Renal cortical epithelial cell (primary cell): ENCODE results near the gene METRN. TPM values are rescaled to one million over a fixed set of nuclear protein-coding genes. Genes with fewer than 3 reads are reported as not detected.

Experiments used
- DNase-seq: peaks from one replicate; pipeline ENCODE4 v3.0.0-alpha.2; 2011; ENCODE audit warnings: low read depth
- total RNA-seq: library from RNA; depleted of rRNA; stranded (reverse); fragments of >200 nt; gene quantifications from 2 replicates; pipeline ENCODE4 v1.2.3, GENCODE V29; 2014

Gene METRN
- 65.8 and 74.7 TPM in 2 replicates for total RNA-seq

DNA sequence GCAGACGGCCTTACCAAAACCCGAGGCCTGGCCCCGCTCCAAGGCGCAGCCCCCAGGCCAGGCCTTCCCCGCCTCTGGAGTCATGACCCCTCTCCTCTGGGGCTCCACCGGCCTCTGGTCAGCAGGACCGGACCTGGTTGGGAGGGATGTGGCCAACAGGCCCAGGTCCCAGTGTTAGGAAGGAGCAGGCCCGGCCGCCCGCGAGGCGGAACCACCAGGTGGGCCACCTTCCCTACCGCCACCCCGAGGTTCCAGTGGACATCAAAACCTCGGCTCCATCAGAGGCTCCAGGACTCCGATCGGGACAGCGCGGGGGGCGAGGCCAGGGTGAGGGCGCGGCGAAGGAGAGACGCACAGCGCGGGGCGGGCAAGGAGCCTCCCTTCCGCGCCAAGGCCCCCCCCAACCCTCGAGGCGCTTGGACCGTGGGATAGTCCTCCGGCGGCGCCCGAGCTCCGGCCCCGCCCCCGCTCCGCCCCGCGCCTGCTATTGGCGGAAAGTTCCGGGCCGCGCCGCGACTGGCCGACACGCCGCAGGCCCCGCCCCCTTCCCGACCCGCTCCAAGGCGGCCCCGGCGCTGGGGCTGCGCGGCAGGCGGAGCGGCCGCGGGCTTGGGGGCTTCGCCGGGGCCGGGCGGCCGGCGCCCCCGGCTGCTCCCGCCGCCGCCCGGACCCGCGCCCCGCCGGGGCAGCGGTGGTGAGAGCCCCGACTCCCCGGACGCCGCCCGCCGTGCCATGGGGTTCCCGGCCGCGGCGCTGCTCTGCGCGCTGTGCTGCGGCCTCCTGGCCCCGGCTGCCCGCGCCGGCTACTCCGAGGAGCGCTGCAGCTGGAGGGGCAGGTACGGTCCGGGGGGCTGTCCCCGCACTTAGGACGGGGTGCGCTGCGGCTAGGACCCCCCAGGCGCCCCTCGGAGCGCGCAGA is at the start of gene METRN:
Gene METRN (plus strand): TSS at position 561 of the 919 bp plus-strand sequence. CDS start 172 bp downstream, at position 733.
- peak; percentile 30 for DNase-seq

- DNase-seq: no peak
These were observed 48.3 kb upstream of the METRN start for GRCh38 chr16:666572-666971.

- no peak for DNase-seq
These were observed 47.7 kb upstream of the METRN start for GRCh38 chr16:667113-667779.

DNA sequence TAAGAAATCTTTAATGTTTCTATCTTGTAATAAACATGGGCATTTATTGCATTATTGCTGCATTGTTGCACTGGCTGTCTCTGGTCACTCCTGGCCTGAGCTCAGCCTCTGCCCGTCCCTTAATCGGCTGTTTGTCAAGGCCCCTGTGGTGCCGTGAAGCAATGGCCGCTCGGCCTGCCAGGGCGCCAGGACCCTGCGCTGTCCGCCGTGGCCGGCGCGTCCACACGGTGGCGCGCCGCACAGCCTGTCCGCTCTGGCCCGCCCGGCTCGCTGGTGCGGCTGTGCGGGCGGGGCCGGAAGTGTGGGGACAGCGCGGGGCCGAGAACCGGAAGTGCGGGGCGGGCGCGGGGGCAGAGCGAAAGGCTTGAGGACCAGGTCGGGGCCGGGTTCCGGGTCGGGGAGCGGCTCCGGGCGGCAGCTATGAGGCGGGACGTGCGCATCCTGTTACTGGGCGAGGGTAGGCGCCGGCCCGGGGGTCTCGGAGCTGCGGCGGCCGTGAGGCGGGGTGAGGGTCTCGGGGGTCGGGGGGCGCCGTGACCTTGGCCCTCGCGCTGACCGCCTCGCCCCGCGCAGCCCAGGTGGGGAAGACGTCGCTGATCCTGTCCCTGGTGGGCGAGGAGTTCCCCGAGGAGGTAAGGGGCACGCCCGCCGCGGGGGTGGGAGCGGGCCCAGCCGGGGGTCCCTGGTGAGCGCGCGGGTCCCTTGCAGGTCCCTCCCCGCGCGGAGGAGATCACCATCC is 47.0 kb upstream of the METRN start, which contains the start of gene RHOT2:
Gene RHOT2 (plus strand): TSS at position 353 of the 739 bp plus-strand sequence. CDS start 68 bp downstream, at position 421.
- DNase-seq: peak; percentile 51

DNA sequence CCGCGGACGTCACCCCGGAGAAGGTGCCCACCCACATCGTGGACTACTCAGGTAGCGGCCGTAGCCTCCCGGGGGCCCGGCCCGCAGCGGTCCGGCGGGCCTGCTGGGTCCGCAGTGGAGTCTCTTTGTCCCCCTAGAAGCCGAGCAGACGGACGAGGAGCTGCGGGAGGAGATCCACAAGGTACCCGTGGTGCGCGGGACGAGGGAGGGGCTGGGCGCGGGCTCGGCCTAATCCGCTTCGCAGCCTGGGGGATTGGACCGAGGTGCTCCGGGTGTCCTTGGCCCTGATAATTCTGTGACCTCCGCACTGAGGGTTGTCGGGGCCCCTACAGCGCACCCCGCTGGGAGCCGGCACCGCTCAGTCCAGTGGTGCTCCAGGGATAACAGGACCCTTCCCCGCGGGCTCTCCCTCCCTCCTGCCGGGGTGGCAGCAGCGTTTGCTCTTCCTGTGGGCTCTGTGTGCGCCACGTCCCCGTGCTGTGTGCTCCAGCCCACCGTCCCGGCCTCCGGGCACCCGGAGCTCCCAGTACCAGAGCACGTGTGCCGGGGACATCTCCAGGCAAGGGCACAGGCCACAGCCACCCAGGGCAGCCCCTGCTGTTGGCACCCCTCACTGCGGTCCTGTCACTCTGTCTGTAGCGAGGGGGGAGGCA is 46.3 kb upstream of the METRN start:
- DNase-seq: no peak

DNA sequence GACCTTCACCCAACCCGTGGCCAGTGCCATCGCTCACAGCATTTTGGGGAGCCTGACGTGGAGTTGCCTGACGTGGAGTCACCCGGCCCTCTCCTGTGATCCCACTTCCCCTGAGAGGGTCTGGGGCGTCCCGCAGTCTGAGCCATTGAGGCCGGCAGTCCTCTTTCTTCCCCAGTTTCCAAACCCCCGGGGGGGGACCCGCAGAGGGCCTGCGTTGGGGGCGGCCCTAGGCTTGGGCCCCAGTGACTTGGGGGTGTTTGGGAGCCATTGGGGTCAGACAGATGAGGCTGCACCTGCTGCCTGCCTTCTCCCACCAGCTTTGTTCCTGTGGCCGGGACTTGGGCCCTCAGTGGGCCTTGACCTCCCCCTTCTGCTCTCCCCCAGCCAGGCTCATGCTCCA is 45.3 kb upstream of the METRN start:
- no peak for DNase-seq

DNA sequence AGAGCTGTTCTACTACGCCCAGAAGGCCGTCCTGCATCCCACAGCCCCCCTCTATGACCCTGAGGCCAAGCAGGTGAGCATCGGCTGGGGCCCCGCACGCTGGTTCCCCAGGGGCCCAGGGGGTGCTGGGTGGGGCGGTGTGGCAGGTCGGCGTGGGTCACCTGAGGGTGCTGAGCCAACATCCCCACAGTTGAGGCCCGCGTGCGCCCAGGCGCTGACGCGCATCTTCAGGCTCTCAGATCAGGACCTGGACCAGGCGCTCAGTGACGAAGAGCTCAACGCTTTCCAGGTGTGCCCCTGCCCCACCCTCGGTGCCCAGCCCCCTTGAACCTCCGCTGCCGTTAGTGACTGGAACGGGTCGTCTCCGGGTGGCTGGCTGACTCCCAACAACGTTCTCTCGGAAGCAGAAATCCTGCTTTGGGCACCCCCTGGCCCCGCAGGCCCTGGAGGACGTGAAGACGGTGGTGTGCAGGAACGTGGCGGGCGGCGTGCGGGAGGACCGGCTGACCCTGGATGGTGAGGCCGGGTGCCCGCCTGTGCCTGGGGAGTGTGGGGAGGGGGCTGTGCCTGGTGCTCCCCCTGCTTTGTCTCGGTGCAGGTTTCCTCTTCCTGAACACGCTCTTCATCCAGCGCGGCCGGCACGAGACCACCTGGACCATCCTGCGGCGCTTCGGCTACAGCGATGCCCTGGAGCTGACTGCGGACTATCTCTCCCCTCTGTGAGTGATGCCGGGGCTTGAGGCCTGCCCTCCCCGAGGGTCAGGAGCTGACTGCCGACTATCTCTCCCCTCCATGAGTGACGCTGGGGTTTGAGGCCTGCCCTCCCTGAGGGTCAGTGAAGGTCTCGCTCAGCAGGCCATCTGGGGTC is 44.2 kb upstream of the METRN start:
- DNase-seq: no peak

- DNase-seq: no peak
These were observed 43.4 kb upstream of the METRN start for GRCh38 chr16:671353-672131.

DNA sequence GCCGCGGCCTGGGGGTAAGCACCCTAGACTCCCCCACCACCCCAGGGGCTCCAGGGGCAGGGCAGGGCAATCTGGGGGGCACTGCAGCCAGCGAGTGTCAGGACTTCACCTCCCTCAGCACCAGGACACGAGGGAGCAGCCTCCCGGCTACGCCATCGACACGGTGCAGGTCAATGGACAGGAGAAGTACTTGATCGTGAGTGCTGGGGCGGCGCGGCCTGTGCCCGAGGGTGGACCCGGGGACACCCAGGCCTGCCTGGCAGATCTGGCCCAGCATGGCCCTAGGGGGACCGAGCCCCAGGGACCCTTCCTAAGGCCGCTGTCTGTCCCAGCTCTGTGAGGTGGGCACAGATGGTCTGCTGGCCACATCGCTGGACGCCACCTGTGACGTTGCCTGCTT is 42.5 kb upstream of the METRN start:
- DNase-seq: no peak

- DNase-seq: no peak
These were observed 42.1 kb upstream of the METRN start for GRCh38 chr16:672851-673250.

DNA sequence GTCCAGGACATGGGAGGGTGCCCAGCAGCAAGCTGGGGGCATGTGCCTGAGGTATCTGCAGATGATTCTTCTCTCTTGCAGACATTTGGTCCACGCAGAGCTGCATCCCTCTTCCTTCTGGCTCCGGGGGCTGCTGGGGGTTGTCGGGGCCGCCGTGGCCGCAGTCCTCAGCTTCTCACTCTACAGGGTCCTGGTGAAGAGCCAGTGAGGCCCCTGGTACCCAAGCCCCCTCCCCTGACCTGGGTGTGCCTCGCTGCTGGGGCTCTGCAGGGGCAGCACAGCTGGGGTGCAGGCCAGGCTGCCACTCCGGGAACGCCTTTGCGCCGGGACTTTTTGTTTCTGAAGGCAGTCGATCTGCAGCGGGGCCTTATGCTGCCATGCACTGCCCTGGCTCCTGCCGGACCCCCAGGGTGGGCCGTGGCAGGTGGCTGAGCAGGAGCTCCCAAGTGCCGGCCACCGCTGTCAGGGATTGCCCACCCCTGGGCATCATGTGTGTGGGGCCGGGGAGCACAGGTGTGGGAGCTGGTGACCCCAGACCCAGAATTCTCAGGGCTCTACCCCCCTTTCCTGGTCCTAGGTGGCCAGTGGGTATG is 41.4 kb upstream of the METRN start:
- DNase-seq: no peak

DNA sequence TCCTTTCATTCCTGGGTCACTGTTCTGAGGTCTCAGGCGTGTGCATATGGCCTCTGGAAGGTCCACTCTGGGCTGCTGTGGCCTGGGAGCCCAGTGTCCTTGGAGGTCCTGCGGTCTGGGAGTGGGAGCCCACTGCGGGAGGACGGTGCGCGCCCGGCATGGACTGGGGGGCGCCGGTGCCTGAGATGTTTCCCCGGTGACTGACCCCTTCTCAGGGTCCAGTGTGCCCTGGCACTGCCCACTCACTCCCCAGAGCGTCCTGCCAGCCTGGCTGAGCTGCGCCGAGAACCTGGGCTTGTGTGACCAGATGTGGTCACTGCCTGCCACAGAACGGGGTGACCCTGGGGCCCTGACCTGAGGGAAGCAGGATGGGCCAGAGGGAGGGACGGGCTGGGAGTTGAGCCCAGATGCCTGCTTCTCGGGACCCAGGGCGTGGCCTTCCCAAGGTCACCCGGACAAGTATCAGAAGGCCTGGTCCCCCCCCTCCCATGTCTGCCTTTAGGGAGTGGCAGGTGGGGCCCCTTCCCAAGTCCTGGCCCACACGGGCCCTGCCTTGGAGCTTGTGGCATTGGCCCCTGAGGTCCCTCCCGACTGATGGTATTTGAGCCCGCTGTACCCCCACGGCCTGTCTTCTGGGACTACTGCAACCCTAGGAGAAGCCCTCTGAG is 40.6 kb upstream of the METRN start:
- DNase-seq: no peak

GRCh38 chr16:674968-675883 is 39.7 kb upstream of the METRN start, which contains the start of gene RHBDL1:
Gene RHBDL1 (plus strand): TSS chr16:675671. CDS start chr16:675791, 120 bp downstream.
- no peak for DNase-seq

GRCh38 chr16:675884-676564 is 38.9 kb upstream of the METRN start:
- DNase-seq: no peak

GRCh38 chr16:676565-676902 is 38.4 kb upstream of the METRN start:
- no peak for DNase-seq

DNA sequence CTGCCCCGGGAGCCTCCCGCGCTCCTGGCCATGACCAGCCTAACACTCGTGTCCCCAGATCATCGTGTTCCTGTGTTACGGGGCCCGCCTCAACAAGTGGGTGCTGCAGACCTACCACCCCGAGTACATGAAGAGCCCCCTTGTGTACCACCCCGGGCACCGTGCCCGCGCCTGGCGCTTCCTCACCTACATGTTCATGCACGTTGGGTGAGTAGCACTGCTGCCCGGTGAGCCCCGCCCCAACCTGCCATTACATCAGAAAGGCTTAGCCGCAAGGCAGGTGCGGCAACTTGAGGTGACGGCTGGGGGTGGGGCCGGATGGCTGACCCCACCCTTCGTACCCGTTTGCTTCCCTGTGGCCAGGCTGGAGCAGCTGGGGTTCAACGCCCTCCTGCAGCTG is 38.0 kb upstream of the METRN start:
- no peak for DNase-seq
